Loucy (cell line): Measurements from ENCODE around the gene SLC26A8.

ENCODE experiments used
- H2AFZ ChIP-seq: fragments of 200-600 bp; sonication (generic); 2 replicates; pipeline ENCODE4 v1.6.0; 2016; ENCODE audit warnings: antibody characterized with exemption, mild to moderate bottlenecking, low read length, moderate library complexity
- H3F3A ChIP-seq: fragments of 200-600 bp; 2 replicates; pipeline ENCODE4 v1.6.0; 2016; ENCODE audit warnings: antibody characterized with exemption, low read depth, mild to moderate bottlenecking
- H3K27me3 ChIP-seq: fragments of 200-600 bp; sonication (generic); 2 replicates; pipeline ENCODE4 v1.6.1; 2014; ENCODE audit warnings: low read length, mild to moderate bottlenecking; ENCODE audit not compliant: insufficient read depth, poor library complexity, severe bottlenecking
- H3K36me3 ChIP-seq: fragments of 200-600 bp; sonication (generic); 2 replicates; pipeline ENCODE4 v1.6.1; 2016; ENCODE audit warnings: low read length; ENCODE audit not compliant: insufficient read depth
- H3K4me1 ChIP-seq: fragments of 200-600 bp; sonication (generic); 2 replicates; pipeline ENCODE4 v1.5.1; 2014; ENCODE audit warnings: low read length, mild to moderate bottlenecking; ENCODE audit not compliant: insufficient read depth, poor library complexity, severe bottlenecking
- H3K4me2 ChIP-seq: fragments of 200-600 bp; sonication (generic); 2 replicates; pipeline ENCODE4 v1.6.0; 2014; ENCODE audit warnings: antibody characterized with exemption, low read length, low read depth, mild to moderate bottlenecking; ENCODE audit not compliant: poor library complexity, severe bottlenecking
- H3K4me3 ChIP-seq: fragments of 200-600 bp; sonication (generic); 2 replicates; pipeline ENCODE4 v1.5.1; 2014; ENCODE audit warnings: low read length, mild to moderate bottlenecking, mixed read lengths; ENCODE audit not compliant: poor library complexity, severe bottlenecking
- H3K79me2 ChIP-seq: fragments of 200-600 bp; sonication (generic); 2 replicates; pipeline ENCODE4 v1.6.1; 2014; ENCODE audit warnings: low read length; ENCODE audit not compliant: insufficient read depth
- H3K9ac ChIP-seq: fragments of 200-600 bp; sonication (generic); 2 replicates; pipeline ENCODE4 v1.6.0; 2014; ENCODE audit warnings: mild to moderate bottlenecking, low read depth, low read length, moderate library complexity; ENCODE audit not compliant: poor library complexity, severe bottlenecking
- H3K9me2 ChIP-seq: fragments of 200-600 bp; sonication (generic); replicated peaks from 2 replicates; pipeline ENCODE4 v1.6.1; 2016; ENCODE audit warnings: low read depth, low read length, mixed read lengths
- H3K9me3 ChIP-seq: fragments of 200-600 bp; sonication (generic); 2 replicates; pipeline ENCODE4 v1.6.1; 2014; ENCODE audit warnings: mild to moderate bottlenecking, antibody characterized with exemption, low read length, low read depth; ENCODE audit not compliant: insufficient read depth
- H4K20me1 ChIP-seq: fragments of 200-600 bp; sonication (generic); 2 replicates; pipeline ENCODE4 v1.6.0; 2014; ENCODE audit warnings: antibody characterized with exemption, low read length, mild to moderate bottlenecking; ENCODE audit not compliant: insufficient read depth, poor library complexity, severe bottlenecking
- CTCF ChIP-seq: fragments of 200-600 bp; sonication (generic); conservative IDR thresholded peaks from 2 replicates; pipeline ENCODE4 v1.5.1; 2014; ENCODE audit warnings: mild to moderate bottlenecking, antibody characterized with exemption, low read length
- EZH2phosphoT487 ChIP-seq: fragments of 200-600 bp; IDR thresholded peaks from 2 replicates; pipeline ENCODE4 v1.6.1; 2018; ENCODE audit warnings: antibody characterized with exemption, mild to moderate bottlenecking, moderate library complexity, borderline replicate concordance

Gene SLC26A8

DNA sequence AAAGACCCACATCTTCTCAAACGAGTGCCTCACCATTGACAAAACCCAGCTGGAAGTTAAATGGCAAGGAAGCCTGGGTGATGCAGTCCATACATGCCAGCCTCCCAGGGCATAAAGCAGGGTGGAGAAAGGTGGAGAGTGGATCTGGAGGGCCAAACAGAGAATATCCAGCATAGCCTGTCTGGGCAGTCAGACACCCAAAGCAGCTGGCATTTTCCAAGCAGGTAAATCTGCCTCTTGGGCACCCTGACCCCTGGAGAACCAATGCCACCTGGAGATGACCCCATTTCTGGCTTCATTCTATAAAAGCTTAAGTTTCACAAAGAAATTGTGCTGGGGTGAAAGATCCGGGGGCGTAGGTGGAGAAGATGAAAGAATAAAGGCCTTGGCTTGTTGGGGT, 98.5 kb downstream of the SLC26A8 start:
- TF ChIP-seq CTCF (no peak), EZH2phosphoT487 (no peak)
- H2AFZ ChIP-seq, result no peak overlapping the region
- no peaks in the 10 kb centered on the region for H3K9me2 ChIP-seq
- no peaks in the 10 kb centered on the region for H3K36me3 ChIP-seq
- 0 out of 2 replicates have a peak, but pooled peaks cover 4% of the 10 kb centered on the region for H3K9me3 ChIP-seq
- H3K4me2 ChIP-seq, result no peak overlapping the region
- H3K9ac ChIP-seq, result no peak overlapping the region
- no peaks in the 10 kb centered on the region for H3K27me3 ChIP-seq
- no peaks in the 10 kb centered on the region for H4K20me1 ChIP-seq
- H3K4me3 ChIP-seq, result no peak overlapping the region
- H3F3A ChIP-seq, result no peaks in the 10 kb centered on the region
- H3K4me1 ChIP-seq, result peaks cover 18% of the 10 kb centered on the region
- peaks cover 10% of the 10 kb centered on the region for H3K79me2 ChIP-seq

- Histone ChIP-seq H3K9me2 (no peaks in the 10 kb centered on the region), H3K79me2 (peaks cover 23% of the 10 kb centered on the region), H4K20me1 (peaks cover 12% of the 10 kb centered on the region), H3K4me1 (peaks cover 19% of the 10 kb centered on the region), H3K4me2 (no peak overlapping the region), H3K27me3 (no peaks in the 10 kb centered on the region), H3K4me3 (no peak overlapping the region), H3K9ac (no peak overlapping the region), H3K9me3 (no peaks in the 10 kb centered on the region), H3F3A (no peaks in the 10 kb centered on the region), H3K36me3 (no peaks in the 10 kb centered on the region), H2AFZ (no peak overlapping the region)
- TF ChIP-seq EZH2phosphoT487 (no peak), CTCF (no peak)
Observed at GRCh38 chr6:35924146-35924545, 100.3 kb downstream of the SLC26A8 start.

DNA sequence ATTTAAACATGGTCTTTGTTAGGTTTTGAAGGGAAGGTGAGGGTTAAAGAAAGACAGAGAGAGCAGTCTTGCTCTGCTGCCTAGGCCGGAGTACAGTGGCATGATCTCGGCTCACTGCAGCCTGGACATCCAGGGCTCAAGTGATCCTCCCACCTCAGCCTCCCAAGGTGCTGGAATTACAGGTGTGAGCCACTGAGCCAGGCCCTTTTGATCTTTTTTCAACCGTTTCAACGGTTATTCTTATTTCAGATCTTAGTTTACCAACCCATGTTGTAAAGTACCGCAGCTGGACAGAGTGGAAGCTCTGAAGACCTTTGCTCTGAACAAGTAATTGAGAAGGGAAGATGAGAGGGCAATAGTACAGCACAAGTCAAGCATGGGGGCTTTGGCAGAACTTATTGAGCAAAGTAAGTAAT, 102.3 kb downstream of the SLC26A8 start:
- Histone ChIP-seq H2AFZ (no peak overlapping the region), H3K9ac (peak overlapping the region; percentile 92)

More for the DNA sequence above, 102.3 kb downstream of the SLC26A8 start:
- peaks cover 32% of the 10 kb centered on the region for H4K20me1 ChIP-seq
- no peaks in the 10 kb centered on the region for H3K9me2 ChIP-seq
- H3K27me3 ChIP-seq, result no peaks in the 10 kb centered on the region
- H3K4me2 ChIP-seq, result peak overlapping the region; percentile 90
- H3K36me3 ChIP-seq, result no peaks in the 10 kb centered on the region
- TF ChIP-seq CTCF (no peak), EZH2phosphoT487 (no peak)
- H3K4me3 ChIP-seq, result peak overlapping the region; percentile 86
- no peaks in the 10 kb centered on the region for H3F3A ChIP-seq
- H3K4me1 ChIP-seq, result peaks cover 37% of the 10 kb centered on the region
- peaks cover 43% of the 10 kb centered on the region for H3K79me2 ChIP-seq
- no peaks in the 10 kb centered on the region for H3K9me3 ChIP-seq
